WTC11 (cell line): ENCODE measurements around the gene LRFN2. TPM values are rescaled to one million over a fixed set of nuclear protein-coding genes. Genes with fewer than 3 reads are reported as not detected.

Source experiments
- ATAC-seq: fragments of 200-7000 bp; cut with Tn5 transposase; 2 replicates; pipeline ENCODE4 v1.10.0; 2021; ENCODE audit warnings: mild to moderate bottlenecking, moderate library complexity
- CTCF ChIA-PET: fragments of 300-600 bp; sonication (Branson Sonifier 250); formaldehyde crosslinking; loops from one replicate; lab custom pipeline; 2021; ENCODE audit warnings: antibody characterized with exemption; lab: Charles Lee
- POLR2A ChIA-PET: fragments of 350-600 bp; sonication (Branson Sonifier 250); formaldehyde crosslinking; loops from one replicate; lab custom pipeline; 2021; ENCODE audit warnings: antibody characterized with exemption; lab: Charles Lee
- DNase-seq: peaks from one replicate; pipeline ENCODE4 v3.0.0; 2021; ENCODE audit warnings: low spot score
- H3K27ac Mint-ChIP-seq: 2 replicates; pipeline ENCODE4 v1.8.0; 2021; ENCODE audit warnings: mixed read lengths
- H3K27me3 Mint-ChIP-seq: 2 replicates; pipeline ENCODE4 v1.8.0; 2021; ENCODE audit warnings: low read depth, mild to moderate bottlenecking, moderate library complexity, mixed read lengths
- H3K36me3 Mint-ChIP-seq: 2 replicates; pipeline ENCODE4 v1.8.0; 2021; ENCODE audit warnings: mixed read lengths
- H3K4me1 Mint-ChIP-seq: 2 replicates; pipeline ENCODE4 v1.8.0; 2022; ENCODE audit warnings: mixed read lengths
- H3K4me3 Mint-ChIP-seq: 2 replicates; pipeline ENCODE4 v1.8.0; 2021; ENCODE audit warnings: mild to moderate bottlenecking, moderate library complexity, mixed read lengths
- H3K9me3 Mint-ChIP-seq: 2 replicates; pipeline ENCODE4 v1.8.0; 2021; ENCODE audit warnings: mixed read lengths
- ETV6 ChIP-seq: sonication (generic); formaldehyde crosslinking; IDR thresholded peaks from 2 replicates; pipeline ENCODE4 v1.8.1; 2022; ENCODE audit warnings: mild to moderate bottlenecking, missing genetic modification reagents
- FOXP1 ChIP-seq: sonication (generic); formaldehyde crosslinking; IDR thresholded peaks from 2 replicates; pipeline ENCODE4 v1.8.0; 2022; ENCODE audit warnings: missing genetic modification reagents, mild to moderate bottlenecking, moderate library complexity, borderline replicate concordance
- NR2C2 ChIP-seq: sonication (generic); formaldehyde crosslinking; IDR thresholded peaks from 2 replicates; pipeline ENCODE4 v1.8.0; 2022; ENCODE audit warnings: mild to moderate bottlenecking, missing genetic modification reagents
- PRDM15 ChIP-seq: sonication (generic); formaldehyde crosslinking; IDR thresholded peaks from 2 replicates; pipeline ENCODE4 v1.8.0; 2022; ENCODE audit warnings: missing genetic modification reagents
- PRRX2 ChIP-seq: fragments of 250-450 bp; sonication (Bioruptor Pico); IDR thresholded peaks from 2 replicates; pipeline ENCODE4 v1.8.0; 2021; ENCODE audit warnings: mild to moderate bottlenecking
- RELA ChIP-seq: sonication (generic); formaldehyde crosslinking; IDR thresholded peaks from 2 replicates; pipeline ENCODE4 v1.8.1; 2022; ENCODE audit warnings: missing genetic modification reagents, mild to moderate bottlenecking, borderline replicate concordance
- SOX15 ChIP-seq: fragments of 250-450 bp; sonication (Bioruptor Pico); IDR thresholded peaks from 2 replicates; pipeline ENCODE4 v1.9.0; 2021; ENCODE audit warnings: mild to moderate bottlenecking
- TEAD1 ChIP-seq: sonication (generic); formaldehyde crosslinking; IDR thresholded peaks from 2 replicates; pipeline ENCODE4 v1.8.0; 2022; ENCODE audit warnings: mild to moderate bottlenecking, missing genetic modification reagents
- USF1 ChIP-seq: sonication (generic); formaldehyde crosslinking; IDR thresholded peaks from 2 replicates; pipeline ENCODE4 v1.8.0; 2022; ENCODE audit warnings: mild to moderate bottlenecking, missing genetic modification reagents
- total RNA-seq: library from RNA; stranded (reverse); gene quantifications from 3 replicates; pipeline ENCODE4 v1.2.3, GENCODE V29; 2021
- TF ChIP-seq, protein P1 (sequence below): sonication (generic); formaldehyde crosslinking; IDR thresholded peaks from 2 replicates; pipeline ENCODE4 v1.8.1; 2022; ENCODE audit warnings: low read depth, mild to moderate bottlenecking, moderate library complexity, missing genetic modification reagents, borderline replicate concordance
- TF ChIP-seq, protein P2 (sequence below): sonication (generic); formaldehyde crosslinking; IDR thresholded peaks from 2 replicates; pipeline ENCODE4 v1.8.1; 2022; ENCODE audit warnings: low read depth, missing genetic modification reagents, borderline replicate concordance
- TF ChIP-seq, protein P3 (sequence below): sonication (generic); formaldehyde crosslinking; IDR thresholded peaks from 2 replicates; pipeline ENCODE4 v1.8.1; 2022; ENCODE audit warnings: mild to moderate bottlenecking, moderate library complexity, missing genetic modification reagents
- TF ChIP-seq, protein P4 (sequence below): fragments of 200-600 bp; IDR thresholded peaks from 2 replicates; pipeline ENCODE4 v1.8.0; 2022; ENCODE audit warnings: antibody characterized with exemption
- TF ChIP-seq, protein P5 (sequence below): sonication (generic); formaldehyde crosslinking; IDR thresholded peaks from 2 replicates; pipeline ENCODE4 v1.8.1; 2022; ENCODE audit warnings: mild to moderate bottlenecking, missing genetic modification reagents, moderate library complexity, borderline replicate concordance
- TF ChIP-seq, protein P6 (sequence below): sonication (generic); formaldehyde crosslinking; IDR thresholded peaks from 2 replicates; pipeline ENCODE4 v1.8.0; 2022; ENCODE audit warnings: mild to moderate bottlenecking, missing genetic modification reagents

Gene LRFN2
- total RNA-seq, 1 experiment from 2014 or later, result 1.6 TPM

GRCh38 chr6:40555092-40555491 lies 32.1 kb downstream of the LRFN2 start:
- Mint-ChIP-seq H3K9me3 (0 out of 2 replicates have a peak, but pooled peaks cover 4% of the 10 kb centered on the region), H3K36me3 (peaks cover 1% of the 10 kb centered on the region; the same call in 1 of the 2 replicates), H3K27ac (no peak overlapping the region), H3K27me3 (no peaks in the 10 kb centered on the region; the same call in 1 of the 2 replicates), H3K4me3 (no peak overlapping the region), H3K4me1 (peaks cover 70% of the 10 kb centered on the region)
- ChIA-PET POLR2A (no interaction called here), CTCF (interaction anchor here (0.9 to 2.0 kb wide), 3 partner anchors 9 to 75 kb away, joined by 3 to 10 read pairs (median 7); no protein-coding TSS in a partner anchor)
- no peak for TF ChIP-seq SOX15 (CRISPR knock-in tag)
- TF ChIP-seq ETV6 (CRISPR knock-in tag), result no peak
- no peak for TF ChIP-seq PRDM15 (CRISPR knock-in tag)
- TF ChIP-seq, protein P1, sequence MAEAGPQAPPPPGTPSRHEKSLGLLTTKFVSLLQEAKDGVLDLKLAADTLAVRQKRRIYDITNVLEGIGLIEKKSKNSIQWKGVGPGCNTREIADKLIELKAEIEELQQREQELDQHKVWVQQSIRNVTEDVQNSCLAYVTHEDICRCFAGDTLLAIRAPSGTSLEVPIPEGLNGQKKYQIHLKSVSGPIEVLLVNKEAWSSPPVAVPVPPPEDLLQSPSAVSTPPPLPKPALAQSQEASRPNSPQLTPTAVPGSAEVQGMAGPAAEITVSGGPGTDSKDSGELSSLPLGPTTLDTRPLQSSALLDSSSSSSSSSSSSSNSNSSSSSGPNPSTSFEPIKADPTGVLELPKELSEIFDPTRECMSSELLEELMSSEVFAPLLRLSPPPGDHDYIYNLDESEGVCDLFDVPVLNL (CRISPR knock-in tag), result no peak
- TF ChIP-seq NR2C2, result no peak
- TF ChIP-seq PRRX2 (CRISPR knock-in tag), result no peak
- TF ChIP-seq RELA (CRISPR knock-in tag), result no peak
- DNase-seq, result no peak
- ATAC-seq, result no peak

DNA sequence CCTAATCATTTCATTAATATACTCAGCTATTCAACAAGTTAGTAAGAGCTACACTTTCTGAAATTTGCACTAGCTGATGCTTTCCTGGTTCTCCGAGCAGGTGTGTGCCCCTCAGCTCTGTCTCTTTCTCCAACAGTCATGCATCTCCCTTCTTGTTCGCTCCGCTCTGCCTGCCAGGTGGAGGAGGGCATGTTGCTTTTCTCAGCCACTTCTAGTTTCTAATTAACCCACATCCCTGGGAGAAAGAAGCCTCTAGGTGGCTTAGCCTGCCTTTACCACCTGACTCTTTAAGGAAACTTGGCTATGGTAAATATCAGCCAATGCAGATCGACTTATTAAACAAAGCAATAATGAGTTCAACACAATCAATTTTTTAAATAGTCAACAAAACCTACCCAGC lies 34.2 kb downstream of the LRFN2 start:
- CTCF ChIA-PET, result interaction anchor here (1.1 to 2.6 kb wide), 4 partner anchors 10 to 224 kb away, joined by 3 to 8 read pairs (median 7); partner anchors contain the start of gene LRFN2

More for the DNA sequence above, 34.2 kb downstream of the LRFN2 start:
- Mint-ChIP-seq H3K27me3 (no peaks in the 10 kb centered on the region; the same call in 1 of the 2 replicates), H3K36me3 (peaks cover 3% of the 10 kb centered on the region; the same call in 1 of the 2 replicates), H3K27ac (peak overlapping the region; percentile 23; the same call in 1 of the 2 replicates), H3K4me1 (peaks cover 56% of the 10 kb centered on the region), H3K9me3 (0 out of 2 replicates have a peak, but pooled peaks cover 4% of the 10 kb centered on the region), H3K4me3 (no peak overlapping the region)
- POLR2A ChIA-PET, result no interaction called here
- no peak for ATAC-seq
- no peak for DNase-seq
- TF ChIP-seq FOXP1 (CRISPR knock-in tag) (no peak), USF1 (CRISPR knock-in tag) (no peak), TEAD1 (CRISPR knock-in tag) (no peak), PRRX2 (CRISPR knock-in tag) (no peak)
- TF ChIP-seq, protein P2, sequence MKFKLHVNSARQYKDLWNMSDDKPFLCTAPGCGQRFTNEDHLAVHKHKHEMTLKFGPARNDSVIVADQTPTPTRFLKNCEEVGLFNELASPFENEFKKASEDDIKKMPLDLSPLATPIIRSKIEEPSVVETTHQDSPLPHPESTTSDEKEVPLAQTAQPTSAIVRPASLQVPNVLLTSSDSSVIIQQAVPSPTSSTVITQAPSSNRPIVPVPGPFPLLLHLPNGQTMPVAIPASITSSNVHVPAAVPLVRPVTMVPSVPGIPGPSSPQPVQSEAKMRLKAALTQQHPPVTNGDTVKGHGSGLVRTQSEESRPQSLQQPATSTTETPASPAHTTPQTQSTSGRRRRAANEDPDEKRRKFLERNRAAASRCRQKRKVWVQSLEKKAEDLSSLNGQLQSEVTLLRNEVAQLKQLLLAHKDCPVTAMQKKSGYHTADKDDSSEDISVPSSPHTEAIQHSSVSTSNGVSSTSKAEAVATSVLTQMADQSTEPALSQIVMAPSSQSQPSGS (CRISPR knock-in tag), result no peak
- TF ChIP-seq, protein P3, sequence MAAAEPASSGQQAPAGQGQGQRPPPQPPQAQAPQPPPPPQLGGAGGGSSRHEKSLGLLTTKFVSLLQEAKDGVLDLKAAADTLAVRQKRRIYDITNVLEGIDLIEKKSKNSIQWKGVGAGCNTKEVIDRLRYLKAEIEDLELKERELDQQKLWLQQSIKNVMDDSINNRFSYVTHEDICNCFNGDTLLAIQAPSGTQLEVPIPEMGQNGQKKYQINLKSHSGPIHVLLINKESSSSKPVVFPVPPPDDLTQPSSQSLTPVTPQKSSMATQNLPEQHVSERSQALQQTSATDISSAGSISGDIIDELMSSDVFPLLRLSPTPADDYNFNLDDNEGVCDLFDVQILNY (CRISPR knock-in tag), result no peak
- TF ChIP-seq, protein P4, sequence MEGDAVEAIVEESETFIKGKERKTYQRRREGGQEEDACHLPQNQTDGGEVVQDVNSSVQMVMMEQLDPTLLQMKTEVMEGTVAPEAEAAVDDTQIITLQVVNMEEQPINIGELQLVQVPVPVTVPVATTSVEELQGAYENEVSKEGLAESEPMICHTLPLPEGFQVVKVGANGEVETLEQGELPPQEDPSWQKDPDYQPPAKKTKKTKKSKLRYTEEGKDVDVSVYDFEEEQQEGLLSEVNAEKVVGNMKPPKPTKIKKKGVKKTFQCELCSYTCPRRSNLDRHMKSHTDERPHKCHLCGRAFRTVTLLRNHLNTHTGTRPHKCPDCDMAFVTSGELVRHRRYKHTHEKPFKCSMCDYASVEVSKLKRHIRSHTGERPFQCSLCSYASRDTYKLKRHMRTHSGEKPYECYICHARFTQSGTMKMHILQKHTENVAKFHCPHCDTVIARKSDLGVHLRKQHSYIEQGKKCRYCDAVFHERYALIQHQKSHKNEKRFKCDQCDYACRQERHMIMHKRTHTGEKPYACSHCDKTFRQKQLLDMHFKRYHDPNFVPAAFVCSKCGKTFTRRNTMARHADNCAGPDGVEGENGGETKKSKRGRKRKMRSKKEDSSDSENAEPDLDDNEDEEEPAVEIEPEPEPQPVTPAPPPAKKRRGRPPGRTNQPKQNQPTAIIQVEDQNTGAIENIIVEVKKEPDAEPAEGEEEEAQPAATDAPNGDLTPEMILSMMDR, result no peak
- TF ChIP-seq, protein P5, sequence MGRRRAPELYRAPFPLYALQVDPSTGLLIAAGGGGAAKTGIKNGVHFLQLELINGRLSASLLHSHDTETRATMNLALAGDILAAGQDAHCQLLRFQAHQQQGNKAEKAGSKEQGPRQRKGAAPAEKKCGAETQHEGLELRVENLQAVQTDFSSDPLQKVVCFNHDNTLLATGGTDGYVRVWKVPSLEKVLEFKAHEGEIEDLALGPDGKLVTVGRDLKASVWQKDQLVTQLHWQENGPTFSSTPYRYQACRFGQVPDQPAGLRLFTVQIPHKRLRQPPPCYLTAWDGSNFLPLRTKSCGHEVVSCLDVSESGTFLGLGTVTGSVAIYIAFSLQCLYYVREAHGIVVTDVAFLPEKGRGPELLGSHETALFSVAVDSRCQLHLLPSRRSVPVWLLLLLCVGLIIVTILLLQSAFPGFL (CRISPR knock-in tag), result no peak
- TF ChIP-seq, protein P6, sequence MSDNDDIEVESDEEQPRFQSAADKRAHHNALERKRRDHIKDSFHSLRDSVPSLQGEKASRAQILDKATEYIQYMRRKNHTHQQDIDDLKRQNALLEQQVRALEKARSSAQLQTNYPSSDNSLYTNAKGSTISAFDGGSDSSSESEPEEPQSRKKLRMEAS (CRISPR knock-in tag), result no peak
